Measurements from ENCODE around the gene FUBP3.

The FUBP3 gene

DNA sequence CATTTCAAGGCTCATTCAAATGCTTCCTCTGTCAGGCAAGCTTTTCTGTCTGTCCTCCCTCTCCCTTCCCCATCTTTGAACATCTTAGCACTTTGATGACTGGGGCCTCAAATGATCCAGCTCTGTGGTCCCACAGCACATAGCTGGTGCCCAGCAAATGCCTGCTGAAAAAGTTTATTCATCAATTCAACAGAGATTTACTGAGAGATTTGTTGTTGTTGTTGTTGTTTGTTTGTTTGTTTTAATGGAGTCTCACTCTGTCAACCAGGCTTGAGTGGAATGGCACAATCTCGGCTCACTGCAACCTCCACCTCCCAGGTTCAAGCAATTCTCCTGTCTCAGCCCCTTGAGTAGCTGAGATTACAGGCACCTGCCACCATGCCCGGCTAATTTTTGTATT, 108.2 kb downstream of the FUBP3 start:
- DNase-seq, result no peak
